ENCODE measurements around the gene MLF2. TPM values are rescaled to one million over a fixed set of nuclear protein-coding genes. Genes with fewer than 3 reads are reported as not detected.
"Not testable (repeated sequence)": the region's sequence is repeated elsewhere in the genome, so short reads cannot be mapped to it uniquely, and the experiment has no call there.

The MLF2 gene
- total RNA-seq, 3 donors from 2014 or later (not counting 1 experiment from before 2014, with no cell fraction given), result 114 to 117 (median 116) TPM

GRCh38 chr12:6748761-6749160 is 4.2 kb downstream of the MLF2 start:
- 95% methylated on average over 28 of the region's 28 CpGs for WGBS (ENCODE audit: insufficient coverage)
- Mint-ChIP-seq H3K9me3 (no peaks in the 10 kb centered on the region), H3K36me3 (peaks cover 14% of the 10 kb centered on the region), H3K27me3 (ENCODE audit: low read depth in 2 of 2) (no peaks in the 10 kb centered on the region), H3K27ac (no peak overlapping the region), H3K4me3 (no peak overlapping the region), H3K4me1 (peaks cover 3 to 43% of the 10 kb centered on the region in 2 donors)
- no peak overlapping the region for H3K4me3 ChIP-seq (ENCODE audit: low read length)
- no peaks in the 10 kb centered on the region for H3K9me3 ChIP-seq (ENCODE audit: control insufficient read depth, insufficient read depth, low read length)
- no peak overlapping the region for H3K27ac ChIP-seq (ENCODE audit: low read length)
- no peak for ATAC-seq
- TF ChIP-seq CTCF (IDR thresholded peaks at IDR 0.05), result no peak
- no peak for DNase-seq
- H3K36me3 ChIP-seq (ENCODE audit: control insufficient read depth, insufficient read depth, low read length), result peaks cover 54% of the 10 kb centered on the region
- intact Hi-C loops (cut with micrococcal nuclease), result no loop called here
- peaks cover 28% of the 10 kb centered on the region for H3K4me1 ChIP-seq (ENCODE audit: control insufficient read depth, insufficient read depth, low read length)
- H3K27me3 ChIP-seq (ENCODE audit: control insufficient read depth, insufficient read depth, low read length), result no peaks in the 10 kb centered on the region

- no peak for TF ChIP-seq CTCF (IDR thresholded peaks at IDR 0.05)
- Histone ChIP-seq H3K36me3 (ENCODE audit: control insufficient read depth, insufficient read depth, low read length) (peaks cover 54% of the 10 kb centered on the region), H3K27me3 (ENCODE audit: control insufficient read depth, insufficient read depth, low read length) (no peaks in the 10 kb centered on the region), H3K4me3 (ENCODE audit: low read length) (no peak overlapping the region), H3K27ac (ENCODE audit: low read length) (no peak overlapping the region), H3K4me1 (ENCODE audit: control insufficient read depth, insufficient read depth, low read length) (peaks cover 22% of the 10 kb centered on the region), H3K9me3 (ENCODE audit: control insufficient read depth, insufficient read depth, low read length) (no peaks in the 10 kb centered on the region)
- Mint-ChIP-seq H3K9me3 (no peaks in the 10 kb centered on the region), H3K36me3 (peaks cover 14% of the 10 kb centered on the region), H3K4me1 (peaks cover 0 to 27% of the 10 kb centered on the region in 2 donors), H3K27me3 (ENCODE audit: low read depth in 2 of 2) (no peaks in the 10 kb centered on the region), H3K27ac (peak overlapping the region in 1 of 2 donors; percentile 66), H3K4me3 (no peak overlapping the region)
- intact Hi-C loops (cut with micrococcal nuclease), result no loop called here
- DNase-seq (no peak), ATAC-seq (no peak)
- WGBS (ENCODE audit: insufficient coverage), result 95% methylated on average over 4 of the region's 4 CpGs
Observed at GRCh38 chr12:6747216-6747615, 5.7 kb downstream of the MLF2 start.

- Histone ChIP-seq H3K4me3 (ENCODE audit: low read length) (no peak overlapping the region), H3K9me3 (ENCODE audit: control insufficient read depth, insufficient read depth, low read length) (no peaks in the 10 kb centered on the region), H3K4me1 (ENCODE audit: control insufficient read depth, insufficient read depth, low read length) (peaks cover 15% of the 10 kb centered on the region), H3K36me3 (ENCODE audit: control insufficient read depth, insufficient read depth, low read length) (peaks cover 45% of the 10 kb centered on the region), H3K27ac (ENCODE audit: low read length) (peak overlapping the region; percentile 48), H3K27me3 (ENCODE audit: control insufficient read depth, insufficient read depth, low read length) (no peaks in the 10 kb centered on the region)
- no peak for TF ChIP-seq CTCF (IDR thresholded peaks at IDR 0.05)
- 50% methylated on average over 13 of the region's 13 CpGs for WGBS (ENCODE audit: insufficient coverage)
- no peaks in the 10 kb centered on the region for H3K27me3 Mint-ChIP-seq (ENCODE audit: low read depth in 2 of 2)
- H3K4me1 Mint-ChIP-seq, result peaks cover 0 to 15% of the 10 kb centered on the region in 2 donors
- ATAC-seq, result peak; percentile 54 to 90 (median 55)
- peak overlapping the region in 1 of 2 donors; percentile 62 for H3K27ac Mint-ChIP-seq
- no peak overlapping the region for H3K4me3 Mint-ChIP-seq
- peaks cover 14% of the 10 kb centered on the region for H3K36me3 Mint-ChIP-seq
- intact Hi-C loops (cut with micrococcal nuclease), result no loop called here
- peak in 1 of 2 donors; percentile 57 for DNase-seq
- H3K9me3 Mint-ChIP-seq, result no peaks in the 10 kb centered on the region
Observed at GRCh38 chr12:6745741-6746525, 7.0 kb downstream of the MLF2 start.

GRCh38 chr12:6743300-6743699 is 9.6 kb downstream of the MLF2 start:
- H3K27me3 Mint-ChIP-seq (ENCODE audit: low read depth in 2 of 2); H3K27ac ChIP-seq (ENCODE audit: low read length); H3K27me3 ChIP-seq (ENCODE audit: control insufficient read depth, insufficient read depth, low read length); H3K4me3 ChIP-seq (ENCODE audit: low read length); H3K9me3 Mint-ChIP-seq; H3K27ac Mint-ChIP-seq; H3K4me3 Mint-ChIP-seq; ATAC-seq; H3K9me3 ChIP-seq (ENCODE audit: control insufficient read depth, insufficient read depth, low read length); DNase-seq; intact Hi-C loops (cut with micrococcal nuclease): not testable (repeated sequence)
- Histone ChIP-seq H3K36me3 (ENCODE audit: control insufficient read depth, insufficient read depth, low read length) (peaks cover 19% of the 10 kb centered on the region), H3K4me1 (ENCODE audit: control insufficient read depth, insufficient read depth, low read length) (peaks cover 15% of the 10 kb centered on the region)
- H3K36me3 Mint-ChIP-seq, result peaks cover 12% of the 10 kb centered on the region
- 62% methylated on average over 5 of the region's 7 CpGs for WGBS (ENCODE audit: insufficient coverage)
- peaks cover 0 to 11% of the 10 kb centered on the region in 2 donors for H3K4me1 Mint-ChIP-seq
